NCI-H524 treated with DMSO at 0.1 percent for 48 hours (cell line): ENCODE measurements around the gene NEBL.

ENCODE experiments used
- DNase-seq: peaks from one replicate; lab custom pipeline; 2025; lab: John Stamatoyannopoulos, UW

Gene NEBL

GRCh38 chr10:20778008-20778757 lies 118.9 kb downstream of the NEBL start:
- DNase-seq, result no peak

- DNase-seq, result no peak
Measured at GRCh38 chr10:20776384-20777118, 120.6 kb downstream of the NEBL start.

DNA sequence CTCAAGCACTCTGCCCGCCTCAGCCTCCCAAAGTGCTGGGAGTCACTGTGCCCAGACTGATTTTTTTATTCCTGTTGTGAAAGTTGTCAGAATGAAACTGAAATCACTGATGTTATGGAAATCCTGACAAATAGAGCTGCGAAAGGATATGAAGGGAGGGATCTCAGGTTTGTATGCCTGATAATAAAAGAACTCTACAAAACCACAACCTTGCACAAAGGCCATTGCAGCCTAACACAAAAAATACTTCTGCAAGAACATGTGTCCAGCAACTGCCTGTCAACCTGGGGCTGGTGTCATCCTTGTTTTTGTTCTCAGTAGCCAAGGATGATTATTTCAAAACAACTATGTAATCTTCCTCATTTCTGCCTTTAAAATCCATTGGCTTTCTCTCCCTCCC lies 126.1 kb downstream of the NEBL start:
- no peak for DNase-seq

GRCh38 chr10:20769481-20769880 lies 127.6 kb downstream of the NEBL start:
- DNase-seq, result no peak

DNA sequence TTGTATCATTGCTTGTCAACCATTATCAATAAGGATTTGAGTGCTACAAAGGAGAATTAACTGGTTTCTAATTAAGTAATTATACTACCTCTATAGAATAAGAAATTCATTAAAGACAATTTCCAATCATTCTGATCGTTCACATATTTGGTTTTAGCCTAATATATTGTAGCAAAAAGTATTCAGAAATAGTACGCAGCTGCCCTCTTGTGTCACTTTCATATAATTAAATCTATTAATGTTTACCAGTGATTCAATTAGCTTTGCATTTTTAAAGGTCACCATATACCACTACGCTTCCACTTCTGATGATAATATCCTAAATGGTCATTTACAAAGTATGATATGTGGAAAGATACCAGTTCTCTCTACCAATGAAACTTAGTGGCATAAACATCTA lies 128.3 kb downstream of the NEBL start:
- no peak for DNase-seq

GRCh38 chr10:20767028-20767427 lies 130.1 kb downstream of the NEBL start:
- DNase-seq, result no peak

GRCh38 chr10:20765066-20765465 lies 132.0 kb downstream of the NEBL start:
- DNase-seq, result no peak

DNA sequence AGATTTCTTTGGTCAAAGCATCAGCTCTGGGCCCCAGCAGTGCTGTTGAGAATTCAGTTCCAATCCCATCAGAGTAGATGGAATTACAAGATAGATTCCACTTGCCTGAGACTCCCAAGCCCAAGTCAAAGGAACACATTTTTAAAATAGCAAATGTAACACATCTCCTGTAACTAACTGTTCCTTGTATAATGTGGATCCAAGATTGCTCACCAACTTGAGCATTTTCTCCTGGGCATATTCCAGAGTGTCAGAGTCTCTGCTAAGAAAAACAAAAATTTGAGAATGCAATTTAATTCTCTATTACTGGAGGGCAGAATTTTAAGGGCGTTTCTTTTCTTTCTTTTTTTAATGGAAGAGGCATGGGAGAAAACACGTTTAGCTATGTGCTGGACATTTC lies 136.7 kb downstream of the NEBL start:
- no peak for DNase-seq

DNA sequence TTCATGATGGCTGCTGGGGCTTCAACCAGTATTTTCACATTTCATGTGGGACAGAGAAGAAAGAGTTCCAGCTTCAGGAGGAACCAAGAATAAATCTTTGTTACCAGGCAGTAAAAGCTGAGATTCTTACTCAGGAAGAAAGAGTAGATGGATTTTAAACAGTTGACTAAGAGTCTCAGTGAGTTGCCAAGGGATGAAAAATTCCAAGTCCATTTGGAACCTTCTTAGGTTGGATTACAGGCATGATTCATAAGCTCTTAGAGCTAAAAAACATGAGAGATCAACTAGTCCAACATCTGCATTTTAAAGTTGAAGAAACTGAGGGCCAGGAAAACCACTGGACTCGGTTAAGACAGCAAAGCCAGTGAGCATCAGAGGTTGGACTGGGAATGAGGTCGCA lies 148.6 kb downstream of the NEBL start:
- DNase-seq, result no peak

DNA sequence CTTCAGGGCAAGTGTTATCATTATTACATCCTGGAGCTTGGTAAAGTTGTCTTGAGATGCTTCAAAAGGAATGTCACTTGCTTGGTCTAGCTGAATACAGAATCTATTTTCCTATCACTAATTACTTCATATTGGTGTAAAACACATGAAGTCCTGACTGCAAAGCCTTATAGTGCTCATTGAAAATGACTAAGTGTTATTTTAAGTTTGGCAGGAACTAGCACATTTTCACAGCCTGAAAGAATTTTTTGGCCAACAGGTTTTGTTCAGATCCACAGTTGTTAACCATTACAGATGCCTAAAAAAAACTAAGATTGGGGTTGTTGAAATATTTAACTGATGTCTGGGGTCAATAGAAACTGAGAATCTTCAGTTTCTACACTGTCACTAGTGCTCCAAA lies 149.3 kb downstream of the NEBL start:
- DNase-seq, result no peak

DNA sequence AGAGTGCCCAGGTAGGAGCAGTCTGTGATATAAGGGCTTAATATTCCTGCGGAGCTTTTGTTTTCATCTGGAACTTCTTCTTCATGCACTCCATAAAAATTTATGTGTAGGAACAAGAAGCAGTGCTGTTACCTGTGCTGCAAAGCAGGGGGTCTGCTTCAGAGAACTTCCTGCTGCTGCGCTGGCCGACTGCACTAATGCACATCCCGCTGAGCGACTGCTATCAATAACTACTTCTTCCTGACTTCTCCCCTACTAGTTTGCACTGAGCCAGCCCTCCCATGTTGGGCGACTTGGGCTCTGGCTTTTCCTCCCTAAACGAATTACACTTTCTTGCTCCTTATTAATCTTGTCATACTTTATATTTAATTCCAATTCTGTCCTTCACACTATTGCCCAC lies 150.3 kb downstream of the NEBL start:
- DNase-seq, result no peak

GRCh38 chr10:20745556-20746375 lies 151.3 kb downstream of the NEBL start:
- no peak for DNase-seq

GRCh38 chr10:20744821-20745220 lies 152.3 kb downstream of the NEBL start:
- no peak for DNase-seq

GRCh38 chr10:20743942-20744341 lies 153.2 kb downstream of the NEBL start:
- no peak for DNase-seq

DNA sequence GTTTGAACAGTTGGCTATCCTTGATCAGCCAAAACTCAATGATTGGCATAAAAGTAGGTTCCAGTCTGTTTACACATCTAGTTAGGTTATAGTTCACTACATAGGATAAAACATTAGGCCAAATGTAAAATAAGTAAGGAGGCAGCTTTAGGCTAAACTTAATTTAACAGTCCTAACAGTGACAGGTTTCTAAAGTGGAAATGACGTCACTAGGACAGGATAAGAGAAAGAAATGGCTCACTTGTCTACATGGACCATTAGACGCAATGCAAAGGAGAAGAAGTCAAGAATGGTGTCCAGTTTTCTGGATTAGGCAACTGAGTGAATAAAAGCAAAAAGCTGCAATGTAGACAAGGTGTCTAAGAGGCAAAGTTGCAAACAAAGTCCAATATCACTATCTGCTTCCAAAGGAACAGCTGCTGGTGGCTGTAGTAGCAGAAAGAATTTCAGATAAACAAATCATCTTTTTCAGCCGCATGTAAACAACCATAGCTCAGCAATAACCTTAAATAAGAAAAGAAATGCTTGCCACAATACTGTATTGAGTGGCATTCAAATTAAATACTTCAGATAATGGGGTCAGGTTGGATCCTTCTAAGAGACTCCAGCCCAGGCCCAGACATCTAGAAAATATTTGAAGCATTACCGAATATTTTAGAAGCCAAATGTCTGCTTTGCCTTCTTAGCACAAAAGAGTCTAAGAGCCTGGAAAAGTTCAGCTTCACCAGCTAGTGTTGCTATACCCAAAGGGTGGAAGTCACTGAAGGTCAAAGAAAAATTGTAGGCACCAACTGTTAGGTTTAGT lies 154.2 kb downstream of the NEBL start:
- DNase-seq, result no peak

DNA sequence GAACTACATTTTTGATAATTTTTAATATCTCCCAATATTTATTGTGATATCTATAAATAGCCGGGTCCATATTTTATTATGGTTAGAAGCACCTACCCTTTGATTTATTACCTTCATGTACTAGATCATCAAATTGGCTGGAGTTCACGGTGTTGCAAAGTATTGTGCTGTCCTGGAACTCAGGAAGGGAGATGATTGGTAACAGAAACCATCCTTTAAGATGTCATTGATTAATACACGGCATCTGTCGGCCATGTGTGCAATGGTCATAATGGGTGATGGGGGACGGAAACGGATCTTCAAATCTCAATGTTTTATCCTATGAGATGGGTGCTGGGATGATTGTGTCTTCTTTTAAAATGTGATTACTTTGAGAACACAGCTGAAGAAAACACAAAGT lies 157.0 kb downstream of the NEBL start:
- no peak for DNase-seq

DNA sequence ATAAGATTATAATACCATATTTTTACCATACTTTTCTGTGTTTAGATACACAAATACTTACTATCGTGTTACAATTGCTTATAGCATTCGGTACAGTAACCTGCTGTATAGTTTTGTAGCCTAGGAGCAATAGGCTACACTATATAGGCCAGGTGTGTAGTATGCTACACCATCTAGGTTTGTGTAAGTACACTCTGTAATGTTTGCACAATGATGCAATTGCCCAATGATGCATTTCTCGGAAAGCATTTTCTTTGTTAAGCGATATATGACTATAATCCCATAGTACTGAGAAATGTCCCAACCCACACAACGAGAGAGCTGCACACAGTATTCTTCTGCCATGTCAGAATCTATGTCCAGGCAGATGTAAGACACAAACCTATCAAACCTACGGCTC lies 160.0 kb downstream of the NEBL start:
- no peak for DNase-seq
